Liver (tissue), 2 donors: Measurements from ENCODE around the gene FBXW2.

Experiments
- TF ChIP-seq, protein P1 (sequence below): fragments of 150-350 bp; IDR thresholded peaks from 2 replicates; pipeline ENCODE4 v1.5.1; 2017; ENCODE audit warnings: improper control_type of control experiment, low read depth, low read length; ENCODE audit not compliant: missing input control
- TF ChIP-seq, protein P2 (sequence below): IDR thresholded peaks from 2 replicates; pipeline ENCODE4 v1.6.1; 2016; ENCODE audit warnings: antibody characterized with exemption
- donor health status: healthy.

- TF ChIP-seq, protein P1, sequence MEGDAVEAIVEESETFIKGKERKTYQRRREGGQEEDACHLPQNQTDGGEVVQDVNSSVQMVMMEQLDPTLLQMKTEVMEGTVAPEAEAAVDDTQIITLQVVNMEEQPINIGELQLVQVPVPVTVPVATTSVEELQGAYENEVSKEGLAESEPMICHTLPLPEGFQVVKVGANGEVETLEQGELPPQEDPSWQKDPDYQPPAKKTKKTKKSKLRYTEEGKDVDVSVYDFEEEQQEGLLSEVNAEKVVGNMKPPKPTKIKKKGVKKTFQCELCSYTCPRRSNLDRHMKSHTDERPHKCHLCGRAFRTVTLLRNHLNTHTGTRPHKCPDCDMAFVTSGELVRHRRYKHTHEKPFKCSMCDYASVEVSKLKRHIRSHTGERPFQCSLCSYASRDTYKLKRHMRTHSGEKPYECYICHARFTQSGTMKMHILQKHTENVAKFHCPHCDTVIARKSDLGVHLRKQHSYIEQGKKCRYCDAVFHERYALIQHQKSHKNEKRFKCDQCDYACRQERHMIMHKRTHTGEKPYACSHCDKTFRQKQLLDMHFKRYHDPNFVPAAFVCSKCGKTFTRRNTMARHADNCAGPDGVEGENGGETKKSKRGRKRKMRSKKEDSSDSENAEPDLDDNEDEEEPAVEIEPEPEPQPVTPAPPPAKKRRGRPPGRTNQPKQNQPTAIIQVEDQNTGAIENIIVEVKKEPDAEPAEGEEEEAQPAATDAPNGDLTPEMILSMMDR: no peak
- TF ChIP-seq, protein P2, sequence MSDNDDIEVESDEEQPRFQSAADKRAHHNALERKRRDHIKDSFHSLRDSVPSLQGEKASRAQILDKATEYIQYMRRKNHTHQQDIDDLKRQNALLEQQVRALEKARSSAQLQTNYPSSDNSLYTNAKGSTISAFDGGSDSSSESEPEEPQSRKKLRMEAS: no peak
Observed at GRCh38 chr9:120830151-120830550, 36.9 kb upstream of the FBXW2 start.
